MCF 10A (cell line): ENCODE measurements around the gene KATNIP. TPM values are rescaled to one million over a fixed set of nuclear protein-coding genes. Genes with fewer than 3 reads are reported as not detected.

Source experiments
- BruUV-seq: library from RNA; stranded (reverse); fragments of 400-500 nt; replicated peaks from 2 replicates; lab custom pipeline; 2021; lab: Mats Ljungman, UMichigan
- CTCF ChIA-PET: fragments of 300-600 bp; sonication (Branson Sonifier 250); formaldehyde crosslinking; extraction: SDS; loops from one replicate; lab custom pipeline; 2021; ENCODE audit warnings: antibody characterized with exemption, inconsistent platforms; lab: Yijun Ruan, JAX
- POLR2A ChIA-PET: fragments of 300-600, 350-650 bp; sonication (Branson Sonifier 250); formaldehyde crosslinking; extraction: SDS; loops from one replicate; lab custom pipeline; 2020; ENCODE audit warnings: antibody characterized with exemption, inconsistent platforms; lab: Yijun Ruan, JAX
- DNase-seq: peaks from one replicate; pipeline ENCODE4 v3.0.0-alpha.2; 2018; ENCODE audit not compliant: unreplicated experiment
- H3K27ac Mint-ChIP-seq: one replicate; pipeline ENCODE4 v1.8.0; 2022; ENCODE audit warnings: mild to moderate bottlenecking, low read depth, mixed read lengths; ENCODE audit not compliant: unreplicated experiment
- H3K27me3 Mint-ChIP-seq: one replicate; pipeline ENCODE4 v1.8.0; 2022; ENCODE audit warnings: mixed read lengths; ENCODE audit not compliant: insufficient read depth, unreplicated experiment
- H3K36me3 Mint-ChIP-seq: one replicate; pipeline ENCODE4 v1.8.0; 2022; ENCODE audit warnings: mild to moderate bottlenecking, moderate library complexity, mixed read lengths; ENCODE audit not compliant: insufficient read depth, unreplicated experiment
- H3K4me1 Mint-ChIP-seq: one replicate; pipeline ENCODE4 v1.8.0; 2022; ENCODE audit warnings: mixed read lengths; ENCODE audit not compliant: insufficient read depth, unreplicated experiment
- H3K4me3 Mint-ChIP-seq: one replicate; pipeline ENCODE4 v1.8.0; 2022; ENCODE audit warnings: mild to moderate bottlenecking, moderate library complexity, mixed read lengths; ENCODE audit not compliant: unreplicated experiment
- H3K9me3 Mint-ChIP-seq: one replicate; pipeline ENCODE4 v1.8.0; 2022; ENCODE audit warnings: mixed read lengths; ENCODE audit not compliant: unreplicated experiment
- intact Hi-C: fragments of 100-400 bp; cut with micrococcal nuclease; formaldehyde crosslinking; loops from 2 replicates; pipeline ENCODE4 v1.14.1; 2022
- total RNA-seq: library from RNA; stranded (reverse); gene quantifications from 2 replicates; pipeline ENCODE4 v1.2.3, GENCODE V29; 2022
- TF ChIP-seq, protein P1 (sequence below): fragments of 200-600 bp; IDR thresholded peaks from one replicate; pipeline ENCODE4 v1.8.0; 2022; ENCODE audit warnings: antibody characterized with exemption, mild to moderate bottlenecking; ENCODE audit not compliant: unreplicated experiment

KATNIP gene
- total RNA-seq, 1 experiment from 2014 or later, result 21.3 TPM

DNA sequence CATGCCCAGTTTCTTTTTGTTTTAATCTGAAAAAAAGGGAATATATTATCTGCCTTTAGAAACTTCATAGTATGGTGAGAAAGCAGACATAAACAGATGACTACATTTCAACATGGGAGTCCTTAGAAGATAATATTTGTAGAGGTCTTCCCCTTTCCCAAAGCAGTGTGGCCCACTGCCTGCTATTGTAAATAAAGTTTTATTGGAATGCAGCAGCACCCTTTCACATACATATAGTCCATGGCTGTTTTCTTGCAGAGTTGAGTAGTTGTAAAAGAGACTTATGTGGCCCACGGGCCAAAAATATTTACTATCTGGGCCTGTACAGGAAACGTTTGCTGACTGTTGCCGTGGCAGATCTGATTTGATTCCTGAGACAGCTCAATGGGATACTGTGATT is 8.5 kb downstream of the KATNIP start:
- H3K27me3 Mint-ChIP-seq, result no peaks in the 10 kb centered on the region
- ChIA-PET POLR2A (interaction anchor here (0.8 to 1.0 kb wide), 2 partner anchors 8 to 11 kb away, joined by 4 to 5 read pairs; partner anchors contain the start of genes GTF3C1 and KATNIP), CTCF (no interaction called here)
- TF ChIP-seq, protein P1, sequence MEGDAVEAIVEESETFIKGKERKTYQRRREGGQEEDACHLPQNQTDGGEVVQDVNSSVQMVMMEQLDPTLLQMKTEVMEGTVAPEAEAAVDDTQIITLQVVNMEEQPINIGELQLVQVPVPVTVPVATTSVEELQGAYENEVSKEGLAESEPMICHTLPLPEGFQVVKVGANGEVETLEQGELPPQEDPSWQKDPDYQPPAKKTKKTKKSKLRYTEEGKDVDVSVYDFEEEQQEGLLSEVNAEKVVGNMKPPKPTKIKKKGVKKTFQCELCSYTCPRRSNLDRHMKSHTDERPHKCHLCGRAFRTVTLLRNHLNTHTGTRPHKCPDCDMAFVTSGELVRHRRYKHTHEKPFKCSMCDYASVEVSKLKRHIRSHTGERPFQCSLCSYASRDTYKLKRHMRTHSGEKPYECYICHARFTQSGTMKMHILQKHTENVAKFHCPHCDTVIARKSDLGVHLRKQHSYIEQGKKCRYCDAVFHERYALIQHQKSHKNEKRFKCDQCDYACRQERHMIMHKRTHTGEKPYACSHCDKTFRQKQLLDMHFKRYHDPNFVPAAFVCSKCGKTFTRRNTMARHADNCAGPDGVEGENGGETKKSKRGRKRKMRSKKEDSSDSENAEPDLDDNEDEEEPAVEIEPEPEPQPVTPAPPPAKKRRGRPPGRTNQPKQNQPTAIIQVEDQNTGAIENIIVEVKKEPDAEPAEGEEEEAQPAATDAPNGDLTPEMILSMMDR, result no peak
- H3K9me3 Mint-ChIP-seq, result no peaks in the 10 kb centered on the region
- no peak for DNase-seq
- no peak overlapping the region for H3K4me3 Mint-ChIP-seq
- no peaks in the 10 kb centered on the region for H3K4me1 Mint-ChIP-seq
- no peak overlapping the region for H3K27ac Mint-ChIP-seq
- no TSS peak for BruUV-seq
- intact Hi-C loops, result no loop called here
- peaks cover 11% of the 10 kb centered on the region for H3K36me3 Mint-ChIP-seq

DNA sequence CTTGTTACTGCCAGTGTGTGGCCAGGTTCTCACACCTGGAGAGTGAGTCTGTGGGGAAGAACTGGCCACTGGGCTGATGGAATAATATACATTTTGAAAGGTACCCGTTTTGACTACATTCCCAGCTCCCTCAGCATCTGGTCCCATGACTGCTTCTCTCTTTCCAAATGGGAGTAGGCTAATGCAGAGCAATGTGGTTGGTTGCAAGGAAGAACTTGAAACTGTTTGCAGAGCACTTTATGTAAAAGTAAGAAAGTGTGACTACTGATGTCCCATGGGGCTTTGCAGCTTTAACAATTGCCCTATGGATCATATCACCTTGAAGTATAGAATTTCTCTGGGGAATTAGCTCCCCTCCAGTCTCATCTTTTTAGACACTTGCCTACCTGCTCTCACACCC is 9.0 kb downstream of the KATNIP start:
- no peak overlapping the region for H3K4me3 Mint-ChIP-seq
- DNase-seq, result no peak
- no peak overlapping the region for H3K27ac Mint-ChIP-seq
- TF ChIP-seq, protein P1, result no peak
- no peaks in the 10 kb centered on the region for H3K9me3 Mint-ChIP-seq
- intact Hi-C loops, result no loop called here
- no peaks in the 10 kb centered on the region for H3K27me3 Mint-ChIP-seq
- POLR2A ChIA-PET, result interaction anchor here (0.8 to 1.0 kb wide), 2 partner anchors 9 to 12 kb away, joined by 4 to 5 read pairs; partner anchors contain the start of genes GTF3C1 and KATNIP
- H3K4me1 Mint-ChIP-seq, result no peaks in the 10 kb centered on the region
- CTCF ChIA-PET, result no interaction called here
- H3K36me3 Mint-ChIP-seq, result peaks cover 11% of the 10 kb centered on the region
- BruUV-seq, result no TSS peak

DNA sequence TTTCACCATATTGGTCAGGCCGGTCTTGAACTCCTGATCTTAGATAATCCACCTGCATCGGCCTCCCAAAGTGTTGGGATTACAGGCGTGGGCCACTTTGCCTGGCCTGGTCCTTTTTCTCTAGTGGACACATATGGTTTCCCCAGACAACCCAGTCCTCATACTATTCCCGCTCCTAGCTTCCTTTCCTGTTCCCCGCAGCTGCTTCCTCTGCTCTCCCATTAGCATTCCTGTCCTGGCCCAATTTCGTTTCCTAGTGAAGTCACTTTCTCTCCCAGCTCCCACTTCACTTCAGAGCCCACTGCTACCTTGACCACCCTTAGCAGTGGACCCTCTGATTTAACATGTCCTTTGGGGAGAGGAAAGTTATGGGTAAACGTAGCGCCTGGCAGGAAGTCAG is 11.3 kb downstream of the KATNIP start:
- intact Hi-C loops, result no loop called here
- no peak overlapping the region for H3K4me3 Mint-ChIP-seq
- H3K27ac Mint-ChIP-seq, result no peak overlapping the region
- peaks cover 22% of the 10 kb centered on the region for H3K36me3 Mint-ChIP-seq
- TF ChIP-seq, protein P1, result no peak
- ChIA-PET CTCF (no interaction called here), POLR2A (interaction anchor here (0.6 to 1.3 kb wide), 2 partner anchors 11 to 1609 kb away, joined by 3 to 4 read pairs; partner anchors contain the start of genes GTF3C1 and KATNIP)
- no peak for DNase-seq
- BruUV-seq, result no TSS peak
- no peaks in the 10 kb centered on the region for H3K9me3 Mint-ChIP-seq
- no peaks in the 10 kb centered on the region for H3K27me3 Mint-ChIP-seq
- H3K4me1 Mint-ChIP-seq, result no peaks in the 10 kb centered on the region

DNA sequence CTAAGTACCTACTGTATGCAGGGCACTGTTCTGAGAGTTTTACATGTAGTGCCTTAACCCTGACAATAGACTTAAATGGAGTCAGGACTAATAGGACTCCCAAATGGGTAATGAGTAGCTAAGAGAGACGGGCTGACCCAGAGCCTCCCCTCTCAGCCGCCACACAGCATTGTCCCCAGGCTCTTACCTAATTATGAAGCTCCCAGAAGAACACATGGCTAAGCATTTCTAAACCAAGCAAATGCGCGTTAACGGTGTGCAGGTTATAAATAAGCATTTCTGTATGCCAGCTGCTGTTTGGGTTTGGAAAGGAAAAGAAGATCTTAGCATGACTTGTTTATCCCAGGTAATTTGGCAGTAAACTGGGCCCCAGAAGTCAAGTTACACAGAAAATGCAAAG is 14.3 kb downstream of the KATNIP start:
- DNase-seq, result no peak
- CTCF ChIA-PET, result no interaction called here
- Mint-ChIP-seq H3K27ac (no peak overlapping the region), H3K4me1 (no peaks in the 10 kb centered on the region), H3K9me3 (no peaks in the 10 kb centered on the region), H3K27me3 (no peaks in the 10 kb centered on the region), H3K36me3 (peaks cover 11% of the 10 kb centered on the region), H3K4me3 (no peak overlapping the region)
- TF ChIP-seq, protein P1, result no peak
- BruUV-seq, result no TSS peak
- POLR2A ChIA-PET, result interaction anchor here (0.8 kb wide), 1 partner anchor 30 kb away, joined by 3 read pairs; no protein-coding TSS in a partner anchor
- intact Hi-C loops, result no loop called here
